ENCODE results near the gene ABCC10. TPM values are rescaled to one million over a fixed set of nuclear protein-coding genes. Genes with fewer than 3 reads are reported as not detected.
A peak's percentile ranks its signal among the peaks of the same experiment; 100 is the strongest.
"Not testable (repeated sequence)": the region's sequence is repeated elsewhere in the genome, so short reads cannot be mapped to it uniquely, and the experiment has no call there.

ABCC10 gene
- total RNA-seq, 1 experiment from 2014 or later, result 28.4 TPM

- H3K27ac ChIP-seq, result no peak overlapping the region
- no peaks in the 10 kb centered on the region for H3K9me3 ChIP-seq (ENCODE audit: insufficient read depth, low read depth)
- intact Hi-C loops (cut with micrococcal nuclease; ENCODE audit: unreplicated experiment), result no loop called here
- no TSS peak for BruUV-seq (replicated peaks)
- CTCF ChIA-PET, result interaction anchor here (0.6 kb wide), 1 partner anchor 9 kb away, joined by 6 read pairs; no protein-coding TSS in a partner anchor
- H3K4me3 ChIP-seq, result no peak overlapping the region
- H2AFZ ChIP-seq, result no peak overlapping the region
- TF ChIP-seq CTCF (conservative IDR thresholded peaks at IDR 0.05), result no peak
- no peak for TF ChIP-seq EZH2 (IDR thresholded peaks at IDR 0.05; ENCODE audit: low read depth)
- H3K79me2 ChIP-seq (ENCODE audit: low read depth), result no peaks in the 10 kb centered on the region
- no peaks in the 10 kb centered on the region for H3K9me2 ChIP-seq (ENCODE audit: insufficient read depth)
- H3F3A ChIP-seq (ENCODE audit: insufficient read depth, low read depth), result peaks cover 9% of the 10 kb centered on the region; the same call in 1 of the 2 replicates
- H3K4me2 ChIP-seq, result no peak overlapping the region
- H3K4me1 ChIP-seq (replicated peaks; ENCODE audit: insufficient read depth), result peaks cover 12% of the 10 kb centered on the region
- POLR2A ChIA-PET (ENCODE audit: unreplicated experiment), result no interaction called here
- DNase-seq, result no peak
- H3K27me3 ChIP-seq (ENCODE audit: insufficient read depth, low read depth), result no peaks in the 10 kb centered on the region
- H3K36me3 ChIP-seq (ENCODE audit: low read depth), result no peaks in the 10 kb centered on the region
- H4K20me1 ChIP-seq (ENCODE audit: insufficient read depth), result no peaks in the 10 kb centered on the region
These were observed 35.8 kb upstream of the ABCC10 start for GRCh38 chr6:43391440-43392031.

GRCh38 chr6:43393133-43393532, 34.2 kb upstream of the ABCC10 start:
- H3K4me3 ChIP-seq; H3K4me2 ChIP-seq; H3K79me2 ChIP-seq (ENCODE audit: low read depth); POLR2A ChIA-PET (ENCODE audit: unreplicated experiment); H3K36me3 ChIP-seq (ENCODE audit: low read depth); H3K27ac ChIP-seq; H3K9me2 ChIP-seq (ENCODE audit: insufficient read depth); H4K20me1 ChIP-seq (ENCODE audit: insufficient read depth); DNase-seq; H3K9me3 ChIP-seq (ENCODE audit: insufficient read depth, low read depth); CTCF ChIA-PET; H3K27me3 ChIP-seq (ENCODE audit: insufficient read depth, low read depth); intact Hi-C loops (cut with micrococcal nuclease; ENCODE audit: unreplicated experiment); BruUV-seq (replicated peaks): not testable (repeated sequence)
- peaks cover 19% of the 10 kb centered on the region for H3F3A ChIP-seq (ENCODE audit: insufficient read depth, low read depth)
- 0 out of 2 replicates have a peak overlapping the region, but pooled peaks have one; percentile 60 for H2AFZ ChIP-seq
- peaks cover 28% of the 10 kb centered on the region for H3K4me1 ChIP-seq (replicated peaks; ENCODE audit: insufficient read depth)

- POLR2A ChIA-PET (ENCODE audit: unreplicated experiment), result no interaction called here
- peaks cover 19% of the 10 kb centered on the region for H3F3A ChIP-seq (ENCODE audit: insufficient read depth, low read depth)
- H3K9me2 ChIP-seq (ENCODE audit: insufficient read depth), result no peaks in the 10 kb centered on the region
- CTCF ChIA-PET, result interaction anchor here (0.6 kb wide), 1 partner anchor 112 kb away, joined by 9 read pairs; no protein-coding TSS in a partner anchor
- no peaks in the 10 kb centered on the region for H3K27me3 ChIP-seq (ENCODE audit: insufficient read depth, low read depth)
- H3K9me3 ChIP-seq (ENCODE audit: insufficient read depth, low read depth), result no peaks in the 10 kb centered on the region
- BruUV-seq (replicated peaks), result no TSS peak
- H3K4me3 ChIP-seq, result no peak overlapping the region
- no peak for TF ChIP-seq EZH2 (IDR thresholded peaks at IDR 0.05; ENCODE audit: low read depth)
- no peaks in the 10 kb centered on the region for H3K36me3 ChIP-seq (ENCODE audit: low read depth)
- peaks cover 29% of the 10 kb centered on the region for H3K4me1 ChIP-seq (replicated peaks; ENCODE audit: insufficient read depth)
- no peak overlapping the region for H3K27ac ChIP-seq
- intact Hi-C loops (cut with micrococcal nuclease; ENCODE audit: unreplicated experiment), result no loop called here
- H3K4me2 ChIP-seq, result no peak overlapping the region
- 0 out of 2 replicates have a peak overlapping the region, but pooled peaks have one; percentile 60 for H2AFZ ChIP-seq
- DNase-seq, result no peak
- H4K20me1 ChIP-seq (ENCODE audit: insufficient read depth), result no peaks in the 10 kb centered on the region
- no peaks in the 10 kb centered on the region for H3K79me2 ChIP-seq (ENCODE audit: low read depth)
These were observed 33.7 kb upstream of the ABCC10 start for GRCh38 chr6:43393602-43394001.

GRCh38 chr6:43394982-43395381, 32.4 kb upstream of the ABCC10 start:
- H3K36me3 ChIP-seq (ENCODE audit: low read depth), result no peaks in the 10 kb centered on the region
- peaks cover 19% of the 10 kb centered on the region for H3F3A ChIP-seq (ENCODE audit: insufficient read depth, low read depth)
- H3K9me3 ChIP-seq (ENCODE audit: insufficient read depth, low read depth), result no peaks in the 10 kb centered on the region
- H3K4me1 ChIP-seq (replicated peaks; ENCODE audit: insufficient read depth), result peaks cover 35% of the 10 kb centered on the region
- no peak overlapping the region for H3K27ac ChIP-seq
- CTCF ChIA-PET, result no interaction called here
- H3K4me3 ChIP-seq, result no peak overlapping the region
- no peak overlapping the region for H2AFZ ChIP-seq
- no peaks in the 10 kb centered on the region for H3K27me3 ChIP-seq (ENCODE audit: insufficient read depth, low read depth)
- no peaks in the 10 kb centered on the region for H4K20me1 ChIP-seq (ENCODE audit: insufficient read depth)
- DNase-seq, result no peak
- POLR2A ChIA-PET (ENCODE audit: unreplicated experiment), result no interaction called here
- intact Hi-C loops (cut with micrococcal nuclease; ENCODE audit: unreplicated experiment), result no loop called here
- H3K79me2 ChIP-seq (ENCODE audit: low read depth), result no peaks in the 10 kb centered on the region
- BruUV-seq (replicated peaks), result no TSS peak
- H3K9me2 ChIP-seq (ENCODE audit: insufficient read depth), result no peaks in the 10 kb centered on the region
- TF ChIP-seq CTCF (conservative IDR thresholded peaks at IDR 0.05) (no peak), EZH2 (IDR thresholded peaks at IDR 0.05; ENCODE audit: low read depth) (no peak)
- H3K4me2 ChIP-seq, result no peak overlapping the region
